Measurements from ENCODE around the gene LASP1NB.
"Not testable (repeated sequence)": the region's sequence is repeated elsewhere in the genome, so short reads cannot be mapped to it uniquely, and the experiment has no call there.

LASP1NB gene

GRCh38 chr17:38908676-38909181 lies 16.7 kb upstream of the LASP1NB start:
- ChIA-PET POLR2A (no interaction called here), CTCF (interaction anchor here (1.1 kb wide), 1 partner anchor 57 kb away, joined by 3 read pairs; no protein-coding TSS in a partner anchor)
- intact Hi-C loops (cut with micrococcal nuclease): no loop called here
- H3K36me3 Mint-ChIP-seq: peaks cover 15% of the 10 kb centered on the region
- H3K4me3 Mint-ChIP-seq: no peak overlapping the region
- peaks cover 12% of the 10 kb centered on the region for H3K4me1 Mint-ChIP-seq (ENCODE audit: low read depth)
- H3K27ac Mint-ChIP-seq: peak overlapping the region; percentile 42
- H3K9me3 Mint-ChIP-seq: no peaks in the 10 kb centered on the region
- DNase-seq: no peak
- H3K27me3 Mint-ChIP-seq: no peaks in the 10 kb centered on the region

GRCh38 chr17:38910325-38910724 lies 15.1 kb upstream of the LASP1NB start:
- ChIA-PET POLR2A (no interaction called here), CTCF (no interaction called here)
- Mint-ChIP-seq H3K27me3 (no peaks in the 10 kb centered on the region), H3K4me1 (ENCODE audit: low read depth) (peaks cover 12% of the 10 kb centered on the region), H3K9me3 (no peaks in the 10 kb centered on the region), H3K36me3 (peaks cover 10% of the 10 kb centered on the region), H3K27ac (no peak overlapping the region), H3K4me3 (no peak overlapping the region)
- intact Hi-C loops (cut with micrococcal nuclease): no loop called here
- no peak for DNase-seq

- intact Hi-C loops (cut with micrococcal nuclease): no loop called here
- peak overlapping the region; percentile 42 for H3K27ac Mint-ChIP-seq
- H3K9me3 Mint-ChIP-seq: no peaks in the 10 kb centered on the region
- DNase-seq: no peak
- ChIA-PET POLR2A (no interaction called here), CTCF (no interaction called here)
- H3K27me3 Mint-ChIP-seq: no peaks in the 10 kb centered on the region
- H3K4me3 Mint-ChIP-seq: no peak overlapping the region
- peaks cover 12% of the 10 kb centered on the region for H3K4me1 Mint-ChIP-seq (ENCODE audit: low read depth)
- peaks cover 7% of the 10 kb centered on the region for H3K36me3 Mint-ChIP-seq
These were observed 14.2 kb upstream of the LASP1NB start for GRCh38 chr17:38911081-38911730.

GRCh38 chr17:38911731-38912081 lies 13.7 kb upstream of the LASP1NB start:
- POLR2A ChIA-PET; H3K9me3 Mint-ChIP-seq; H3K36me3 Mint-ChIP-seq; H3K4me3 Mint-ChIP-seq; CTCF ChIA-PET; H3K27me3 Mint-ChIP-seq; intact Hi-C loops (cut with micrococcal nuclease): not testable (repeated sequence)
- H3K27ac Mint-ChIP-seq: peak overlapping the region; percentile 42
- DNase-seq: peak; percentile 8
- H3K4me1 Mint-ChIP-seq (ENCODE audit: low read depth): peaks cover 12% of the 10 kb centered on the region

GRCh38 chr17:38912221-38912813 lies 13.1 kb upstream of the LASP1NB start:
- CTCF ChIA-PET: no interaction called here
- peaks cover 14% of the 10 kb centered on the region for H3K36me3 Mint-ChIP-seq

GRCh38 chr17:38914741-38915638 lies 10.4 kb upstream of the LASP1NB start:
- Mint-ChIP-seq H3K36me3 (peaks cover 31% of the 10 kb centered on the region), H3K4me1 (ENCODE audit: low read depth) (no peaks in the 10 kb centered on the region), H3K27ac (no peak overlapping the region), H3K27me3 (no peaks in the 10 kb centered on the region), H3K9me3 (no peaks in the 10 kb centered on the region), H3K4me3 (no peak overlapping the region)
- CTCF ChIA-PET: interaction anchor here (1.2 to 1.5 kb wide), 2 partner anchors 10 to 14 kb away, joined by 3 to 5 read pairs; partner anchors contain the start of gene LASP1NB
- DNase-seq: peak; percentile 7
- POLR2A ChIA-PET: interaction anchor here (0.7 kb wide), 1 partner anchor 38 kb away, joined by 3 read pairs; no protein-coding TSS in a partner anchor
- intact Hi-C loops (cut with micrococcal nuclease): no loop called here

More at GRCh38 chr17:38912221-38912813, 13.1 kb upstream of the LASP1NB start:
- POLR2A ChIA-PET: no interaction called here
- peak overlapping the region; percentile 13 for H3K27ac Mint-ChIP-seq
- no peak overlapping the region for H3K4me3 Mint-ChIP-seq
- DNase-seq: peak; percentile 7
- no peaks in the 10 kb centered on the region for H3K9me3 Mint-ChIP-seq
- H3K4me1 Mint-ChIP-seq (ENCODE audit: low read depth): peaks cover 10% of the 10 kb centered on the region
- intact Hi-C loops (cut with micrococcal nuclease): no loop called here
- no peaks in the 10 kb centered on the region for H3K27me3 Mint-ChIP-seq

GRCh38 chr17:38915639-38915995 lies 9.8 kb upstream of the LASP1NB start:
- intact Hi-C loops (cut with micrococcal nuclease): no loop called here
- peaks cover 31% of the 10 kb centered on the region for H3K36me3 Mint-ChIP-seq
- H3K4me3 Mint-ChIP-seq: no peak overlapping the region

GRCh38 chr17:38916771-38917170 lies 8.6 kb upstream of the LASP1NB start:
- H3K27ac Mint-ChIP-seq: no peak overlapping the region
- peaks cover 31% of the 10 kb centered on the region for H3K36me3 Mint-ChIP-seq
- H3K4me3 Mint-ChIP-seq: no peak overlapping the region
- DNase-seq: peak; percentile 5
- no peaks in the 10 kb centered on the region for H3K9me3 Mint-ChIP-seq
- intact Hi-C loops (cut with micrococcal nuclease): no loop called here
- H3K27me3 Mint-ChIP-seq: no peaks in the 10 kb centered on the region
- CTCF ChIA-PET: no interaction called here
- peaks cover 8% of the 10 kb centered on the region for H3K4me1 Mint-ChIP-seq (ENCODE audit: low read depth)
- POLR2A ChIA-PET: no interaction called here

More at GRCh38 chr17:38915639-38915995, 9.8 kb upstream of the LASP1NB start:
- CTCF ChIA-PET: interaction anchor here (1.2 kb wide), 1 partner anchor 14 kb away, joined by 3 read pairs; no protein-coding TSS in a partner anchor
- Mint-ChIP-seq H3K27ac (no peak overlapping the region), H3K27me3 (no peaks in the 10 kb centered on the region), H3K4me1 (ENCODE audit: low read depth) (peaks cover 3% of the 10 kb centered on the region), H3K9me3 (no peaks in the 10 kb centered on the region)
- POLR2A ChIA-PET: no interaction called here
- no peak for DNase-seq

GRCh38 chr17:38917259-38917658 lies 8.2 kb upstream of the LASP1NB start:
- peaks cover 31% of the 10 kb centered on the region for H3K36me3 Mint-ChIP-seq
- no peaks in the 10 kb centered on the region for H3K9me3 Mint-ChIP-seq
- peaks cover 11% of the 10 kb centered on the region for H3K4me1 Mint-ChIP-seq (ENCODE audit: low read depth)
- H3K27me3 Mint-ChIP-seq: no peaks in the 10 kb centered on the region
- H3K4me3 Mint-ChIP-seq: no peak overlapping the region
- ChIA-PET POLR2A (no interaction called here), CTCF (interaction anchor here (0.7 kb wide), 1 partner anchor 19 kb away, joined by 3 read pairs; no protein-coding TSS in a partner anchor)
- intact Hi-C loops (cut with micrococcal nuclease): no loop called here
- H3K27ac Mint-ChIP-seq: no peak overlapping the region
- DNase-seq: peak; percentile 2

GRCh38 chr17:38918129-38918913 lies 7.1 kb upstream of the LASP1NB start:
- Mint-ChIP-seq H3K4me1 (ENCODE audit: low read depth) (peaks cover 11% of the 10 kb centered on the region), H3K36me3 (peaks cover 31% of the 10 kb centered on the region), H3K9me3 (no peaks in the 10 kb centered on the region), H3K27ac (peak overlapping the region; percentile 6), H3K27me3 (no peaks in the 10 kb centered on the region), H3K4me3 (no peak overlapping the region)
- POLR2A ChIA-PET: no interaction called here
- CTCF ChIA-PET: interaction anchor here (0.7 kb wide), 1 partner anchor 20 kb away, joined by 3 read pairs; no protein-coding TSS in a partner anchor
- DNase-seq: peak; percentile 12
- intact Hi-C loops (cut with micrococcal nuclease): no loop called here

- peaks cover 30% of the 10 kb centered on the region for H3K36me3 Mint-ChIP-seq
- ChIA-PET CTCF (interaction anchor here (0.9 kb wide), 1 partner anchor 49 kb away, joined by 3 read pairs; the partner anchor contains the start of gene LASP1), POLR2A (no interaction called here)
- no peak overlapping the region for H3K27ac Mint-ChIP-seq
- H3K4me3 Mint-ChIP-seq: no peak overlapping the region
- H3K4me1 Mint-ChIP-seq (ENCODE audit: low read depth): peaks cover 11% of the 10 kb centered on the region
- intact Hi-C loops (cut with micrococcal nuclease): no loop called here
- DNase-seq: peak; percentile 2
- H3K9me3 Mint-ChIP-seq: no peaks in the 10 kb centered on the region
- no peaks in the 10 kb centered on the region for H3K27me3 Mint-ChIP-seq
These were observed 6.5 kb upstream of the LASP1NB start for GRCh38 chr17:38918916-38919315.
